SKM-1 (cell line): ENCODE measurements around the gene DGKZ.

Source experiments
- DNase-seq: peaks from one replicate; lab custom pipeline; 2025; ENCODE audit not compliant: unreplicated experiment; lab: John Stamatoyannopoulos, UW

The DGKZ gene

GRCh38 chr11:46427364-46427763, 80.1 kb downstream of the DGKZ start:
- DNase-seq: no peak

GRCh38 chr11:46429717-46430116, 82.5 kb downstream of the DGKZ start:
- DNase-seq: no peak
